ENCODE measurements around the gene PDE4A. TPM values are rescaled to one million over a fixed set of nuclear protein-coding genes. Genes with fewer than 3 reads are reported as not detected.

Gene PDE4A
- total and polyA plus RNA-seq, 2 of the 8 experiments (the other 6 are each of a cell fraction or from before 2014, with no cell fraction given) = 2.0 to 4.4 TPM

DNA sequence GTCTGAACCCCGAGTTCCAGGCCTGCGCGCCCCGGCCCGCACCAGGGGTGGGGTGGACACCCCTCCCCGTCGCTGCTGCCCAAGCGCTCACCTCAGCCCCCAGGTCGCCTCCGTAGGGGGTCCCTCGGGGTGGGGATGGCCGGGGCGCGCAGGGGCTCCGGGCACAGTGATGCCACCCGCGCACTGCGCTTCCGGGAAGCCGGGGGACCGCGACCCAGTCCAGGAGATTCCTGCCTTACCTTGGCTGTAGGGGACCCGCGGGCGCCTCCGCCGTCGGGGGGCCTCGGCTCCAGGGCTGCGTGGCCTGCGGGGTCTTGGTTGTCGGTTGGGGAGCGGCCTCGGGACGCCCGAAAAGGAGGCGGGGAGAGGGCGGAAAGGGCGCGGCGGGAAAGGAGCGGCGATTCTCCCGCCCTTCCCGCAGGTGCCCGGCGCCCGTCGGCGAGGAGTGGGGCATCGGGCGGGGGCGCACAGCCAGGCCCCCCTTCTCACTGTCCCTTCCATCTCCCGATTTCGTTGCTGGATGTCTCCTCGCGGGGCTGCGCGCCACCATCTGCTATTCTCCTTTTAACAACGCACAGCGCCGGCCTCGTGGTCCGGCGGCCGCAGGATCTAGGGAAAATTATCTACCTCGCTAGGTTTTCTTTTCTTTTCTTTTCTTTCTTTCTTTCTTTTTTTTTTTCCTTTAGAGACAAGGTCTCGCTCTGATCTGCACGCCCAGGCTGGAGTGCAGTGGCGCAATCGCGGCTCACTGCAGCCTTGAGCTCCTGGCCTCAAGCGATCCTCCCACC, 82.9 kb downstream of the PDE4A start, which contains the start of gene KEAP1 (continued):
- TF ChIP-seq, protein P1, sequence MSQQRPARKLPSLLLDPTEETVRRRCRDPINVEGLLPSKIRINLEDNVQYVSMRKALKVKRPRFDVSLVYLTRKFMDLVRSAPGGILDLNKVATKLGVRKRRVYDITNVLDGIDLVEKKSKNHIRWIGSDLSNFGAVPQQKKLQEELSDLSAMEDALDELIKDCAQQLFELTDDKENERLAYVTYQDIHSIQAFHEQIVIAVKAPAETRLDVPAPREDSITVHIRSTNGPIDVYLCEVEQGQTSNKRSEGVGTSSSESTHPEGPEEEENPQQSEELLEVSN (IDR thresholded peaks at IDR 0.05) = peak; percentile 98
- TF ChIP-seq CEBPB (IDR thresholded peaks at IDR 0.05; ENCODE audit: low read depth, low read length) (peak; percentile 70), BRCA1 (IDR thresholded peaks at IDR 0.05; ENCODE audit: low read depth, low read length) (no peak), CHD2 (IDR thresholded peaks at IDR 0.05; ENCODE audit: low read length) (no peak), KDM5A (IDR thresholded peaks at IDR 0.05; ENCODE audit: low read length) (no peak), KDM4A (IDR thresholded peaks at IDR 0.05; ENCODE audit: low read depth, low read length, severe bottlenecking) (peak; percentile 65), TAF7 (optimal IDR thresholded peaks at IDR 0.05; ENCODE audit: borderline replicate concordance, low read depth, low read length) (peak; percentile 17), TCF12 (IDR thresholded peaks at IDR 0.05; ENCODE audit: low read depth, low read length) (no peak), HDAC2 (IDR thresholded peaks at IDR 0.05; ENCODE audit: borderline replicate concordance in 1 of 2, low read depth in 2 of 2, low read length in 2 of 2) (peak in 1 of 2 experiments; percentile 76; a peak in 1 of 4 replicates), EGR1 (IDR thresholded peaks at IDR 0.05; ENCODE audit: borderline replicate concordance, low read depth, low read length) (no peak)
- TF ChIP-seq, protein P2, sequence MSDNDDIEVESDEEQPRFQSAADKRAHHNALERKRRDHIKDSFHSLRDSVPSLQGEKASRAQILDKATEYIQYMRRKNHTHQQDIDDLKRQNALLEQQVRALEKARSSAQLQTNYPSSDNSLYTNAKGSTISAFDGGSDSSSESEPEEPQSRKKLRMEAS (IDR thresholded peaks at IDR 0.05) = peak; percentile 81
- TF ChIP-seq, protein P3, sequence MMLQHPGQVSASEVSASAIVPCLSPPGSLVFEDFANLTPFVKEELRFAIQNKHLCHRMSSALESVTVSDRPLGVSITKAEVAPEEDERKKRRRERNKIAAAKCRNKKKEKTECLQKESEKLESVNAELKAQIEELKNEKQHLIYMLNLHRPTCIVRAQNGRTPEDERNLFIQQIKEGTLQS (IDR thresholded peaks at IDR 0.05; ENCODE audit: insufficient read depth, low read depth, low read length) = no peak

All from H1 (cell line).